Stimulated activated CD8-positive, alpha-beta memory T cell treated with anti-CD3 and anti-CD28 coated beads, Interleukin-15, amount 100 ng/mL, for 4 hours (primary cell): ENCODE measurements around the gene MYOC.
"Not testable (repeated sequence)": the region's sequence is repeated elsewhere in the genome, so short reads cannot be mapped to it uniquely, and the experiment has no call there.

Experiments used
- DNase-seq, 2 donors: peaks; one replicate each; pipeline ENCODE4 v3.0.0-alpha.2; 2020; ENCODE audit warnings: low read depth in 2 of 2

MYOC gene

DNA sequence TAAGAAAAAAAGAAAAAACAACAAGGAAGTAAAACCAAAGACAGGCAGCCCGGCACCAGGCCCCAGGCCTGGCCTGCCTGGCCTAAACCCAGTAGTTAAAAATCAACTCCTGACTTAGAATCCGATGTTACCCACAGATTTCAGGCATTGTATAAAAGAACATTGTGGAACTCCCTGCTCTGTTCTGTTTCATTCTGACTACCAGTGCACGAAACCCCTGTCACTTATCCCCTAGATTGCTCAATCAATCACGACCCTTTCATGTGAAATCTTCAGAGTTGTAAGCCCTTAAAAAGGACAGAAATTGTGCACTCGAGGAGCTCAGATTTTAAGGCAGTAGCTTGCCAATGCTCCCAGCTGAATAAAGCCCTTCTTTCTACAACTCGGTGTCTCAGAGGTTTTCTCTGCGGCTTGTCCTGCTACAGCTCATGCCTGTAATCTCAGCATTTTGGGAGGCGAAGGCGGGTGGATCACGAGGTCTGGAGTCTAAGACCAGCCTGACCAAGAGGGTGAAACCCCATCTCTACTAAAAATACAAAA lies 46.0 kb downstream of the MYOC start:
- no peak for DNase-seq

DNA sequence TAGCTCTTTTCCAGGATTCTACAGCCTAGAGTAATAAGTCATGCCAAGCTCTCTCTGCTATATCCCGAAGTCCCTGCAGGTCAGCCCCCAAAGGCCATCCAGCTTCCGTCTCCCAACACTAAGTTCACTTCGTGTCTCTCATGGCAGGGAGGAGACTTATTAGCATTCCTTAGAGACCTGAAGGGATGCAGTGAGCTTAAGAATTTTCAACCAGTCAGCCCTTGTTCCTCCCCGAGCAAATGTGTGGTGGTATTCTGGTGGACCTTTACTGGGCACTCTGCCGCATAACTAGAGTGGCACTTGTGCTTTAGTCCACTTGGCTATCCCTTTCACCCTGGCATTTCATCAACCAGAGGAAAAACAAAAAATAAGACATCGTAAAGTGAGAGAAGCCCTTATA lies 49.4 kb downstream of the MYOC start:
- not testable (repeated sequence) for DNase-seq

DNA sequence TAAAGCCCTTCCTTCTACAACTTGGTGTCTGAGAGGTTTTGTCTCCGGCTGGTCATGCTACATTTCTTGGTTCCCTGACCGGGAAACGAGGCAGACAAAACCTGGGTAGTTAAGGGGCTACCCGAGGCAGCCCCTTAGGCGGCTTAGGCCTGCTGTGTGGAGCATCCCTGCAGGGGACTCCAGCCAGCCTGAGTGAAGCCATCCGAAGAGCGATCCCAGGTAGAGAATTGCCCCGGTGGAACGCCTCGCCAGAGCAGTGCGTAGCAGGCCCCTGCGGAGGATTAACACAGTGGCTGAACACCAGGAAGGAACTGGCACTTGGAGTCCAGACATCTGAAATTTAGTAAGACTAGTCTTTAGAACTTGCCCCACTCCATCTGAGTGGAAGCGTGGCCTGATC lies 51.6 kb downstream of the MYOC start:
- DNase-seq, result no peak

DNA sequence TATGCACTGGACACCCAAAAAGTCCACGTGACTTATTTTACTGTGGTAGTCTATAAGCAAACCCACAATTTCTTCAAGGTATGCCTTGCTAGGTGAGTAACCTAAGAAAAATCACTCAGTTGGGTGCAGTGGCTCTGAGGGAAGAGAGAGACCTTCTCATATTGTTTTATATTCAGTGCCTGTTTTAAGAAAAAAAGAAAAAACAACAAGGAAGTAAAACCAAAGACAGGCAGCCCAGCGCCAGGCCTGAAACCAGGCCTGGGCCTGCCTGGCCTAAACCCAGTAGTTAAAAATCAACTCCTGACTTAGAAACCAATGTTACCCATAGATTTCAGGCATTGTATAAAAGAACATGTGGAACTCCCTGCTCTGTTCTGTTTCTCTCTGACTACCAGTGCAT lies 52.2 kb downstream of the MYOC start:
- DNase-seq, result not testable (repeated sequence)

DNA sequence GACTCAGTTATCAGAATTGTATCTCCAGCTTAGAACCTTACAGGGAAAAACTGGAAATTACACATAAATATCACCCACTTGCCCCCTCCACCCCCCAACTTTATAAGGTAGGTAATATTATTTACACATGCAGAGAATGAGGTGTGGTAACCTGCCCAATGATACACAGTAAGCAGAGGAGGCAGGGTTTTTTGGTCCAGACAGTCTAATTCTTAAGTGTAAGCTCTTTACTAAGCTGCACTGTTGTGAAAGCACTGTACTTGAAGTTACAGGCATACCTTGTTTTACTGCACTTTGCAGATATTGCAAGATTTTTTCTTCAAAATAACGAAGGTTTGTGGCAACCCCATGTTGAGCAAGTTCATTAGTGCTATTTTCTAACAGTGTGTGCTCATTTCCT lies 55.3 kb downstream of the MYOC start:
- DNase-seq, result no peak

DNA sequence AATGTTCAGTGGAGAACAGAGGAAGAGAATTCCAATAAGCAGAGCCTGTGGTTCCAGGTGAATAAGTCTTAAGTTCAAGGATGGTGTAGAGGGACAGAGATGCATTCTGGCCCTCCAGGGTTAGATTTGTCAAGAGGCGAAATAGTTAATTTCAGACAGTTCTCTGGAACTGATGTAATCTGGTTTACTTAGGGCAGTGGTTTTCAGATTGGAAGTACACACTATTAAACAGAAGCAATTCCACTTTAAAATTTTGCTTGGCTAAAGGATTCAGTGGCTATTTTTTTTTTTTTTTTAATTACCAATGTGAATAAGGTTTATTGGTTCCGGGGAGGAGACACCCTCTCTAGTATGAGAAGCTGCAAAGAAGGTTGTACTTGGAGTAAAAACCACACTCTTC lies 55.8 kb downstream of the MYOC start:
- DNase-seq, result no peak

DNA sequence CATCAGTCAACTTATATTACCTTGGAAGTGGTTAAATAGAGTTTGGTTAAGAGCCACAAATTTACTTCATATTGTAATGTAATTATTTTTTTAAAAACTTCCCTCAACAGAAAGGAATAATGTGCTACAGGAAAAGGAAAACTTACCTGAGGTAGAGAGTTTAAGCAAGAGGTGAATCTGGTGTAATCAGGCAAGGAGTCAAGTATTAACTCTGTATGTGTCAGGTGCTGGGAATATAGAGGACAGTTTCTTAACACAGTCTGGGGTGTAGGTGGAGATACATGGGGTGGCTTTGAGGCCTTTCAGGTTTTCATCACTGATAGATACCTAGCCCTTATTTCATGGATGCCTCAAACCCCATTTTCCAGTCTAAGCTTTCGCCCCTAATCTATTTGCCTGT lies 56.4 kb downstream of the MYOC start:
- DNase-seq, result no peak

DNA sequence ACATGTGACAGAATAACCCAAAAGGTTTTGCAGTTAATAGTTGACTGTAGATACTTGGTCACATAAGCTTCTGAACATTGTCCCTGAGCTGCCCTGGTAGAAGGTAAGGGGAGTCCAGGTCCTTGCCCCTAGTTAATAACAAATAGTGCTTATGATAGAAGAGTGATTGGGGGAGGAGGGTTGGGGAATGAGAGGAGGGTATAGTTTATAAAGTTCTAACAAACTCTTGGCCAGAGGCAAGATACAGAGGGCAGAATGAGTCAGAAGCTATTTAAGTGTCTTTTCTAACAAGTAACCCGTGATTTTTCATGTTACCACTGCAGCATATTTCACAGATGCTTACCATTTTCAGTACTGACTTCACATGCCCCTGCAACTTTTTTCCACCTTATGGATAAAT lies 57.2 kb downstream of the MYOC start:
- no peak for DNase-seq

DNA sequence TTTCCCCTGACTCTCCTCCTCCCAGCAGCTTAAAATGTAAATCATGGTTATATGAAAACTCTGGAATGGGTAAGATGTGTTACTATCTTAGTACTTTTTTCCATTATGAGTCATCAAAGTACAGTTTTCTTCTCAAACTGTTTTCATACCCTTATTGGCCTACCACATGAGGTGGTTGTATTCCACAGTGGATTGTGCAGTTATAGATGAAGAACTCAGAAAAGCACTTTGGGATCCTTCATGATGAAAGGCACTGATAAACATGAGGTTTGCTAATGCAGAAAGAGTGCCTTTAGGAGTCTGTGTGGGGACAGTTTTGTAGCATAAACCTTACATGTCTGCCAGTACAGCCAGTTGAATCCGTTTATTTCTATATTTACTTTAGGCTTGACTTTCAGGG lies 62.5 kb downstream of the MYOC start:
- no peak for DNase-seq

DNA sequence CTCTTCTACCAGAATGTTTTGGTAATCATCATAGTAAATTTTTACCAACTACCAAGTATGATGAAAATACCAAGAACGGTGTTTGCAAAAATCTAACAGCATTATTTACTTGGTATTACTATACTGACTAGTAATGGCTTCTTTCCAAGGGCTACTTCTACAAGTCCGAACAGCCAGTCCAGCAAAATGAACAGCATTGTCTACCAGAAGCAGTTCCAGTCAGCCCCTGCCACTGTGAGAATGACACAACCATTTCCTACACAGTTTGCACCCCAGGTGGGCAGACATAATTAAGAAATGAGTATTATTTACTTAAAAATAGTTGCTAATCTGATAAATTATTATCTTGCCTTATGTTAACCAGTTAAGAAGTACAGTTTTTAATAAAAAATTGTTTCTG lies 64.3 kb downstream of the MYOC start:
- no peak for DNase-seq

DNA sequence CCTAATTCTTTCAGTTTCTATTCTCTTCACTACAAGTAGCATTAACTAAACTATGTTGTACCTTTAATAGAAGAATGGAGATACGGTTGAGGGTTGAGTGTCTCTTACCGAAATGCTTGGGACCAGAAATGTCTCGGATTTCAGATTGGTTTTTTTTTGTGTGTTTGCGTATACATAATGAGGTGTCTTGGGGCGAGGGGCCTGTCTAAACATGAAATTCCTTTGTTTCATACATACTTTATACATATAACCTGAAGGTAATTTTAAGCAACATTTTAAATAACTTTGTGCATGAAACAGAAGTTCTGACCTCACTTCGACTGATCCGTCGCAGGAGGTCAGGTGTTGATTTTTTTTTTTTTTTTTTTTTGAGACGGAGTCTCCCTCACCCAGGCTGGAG lies 66.8 kb downstream of the MYOC start:
- DNase-seq, result no peak
